Caco-2 (cell line): Measurements from ENCODE around the gene UPK3BL2. TPM values are rescaled to one million over a fixed set of nuclear protein-coding genes. Genes with fewer than 3 reads are reported as not detected.
"Not testable (repeated sequence)": the region's sequence is repeated elsewhere in the genome, so short reads cannot be mapped to it uniquely, and the experiment has no call there.

Source experiments
- BruUV-seq: library from RNA; stranded (reverse); fragments of 400-500 nt; replicated peaks from 2 replicates; lab custom pipeline; 2021; lab: Mats Ljungman, UMichigan
- CTCF ChIA-PET: fragments of 300-600 bp; sonication (Branson Sonifier 250); formaldehyde crosslinking; loops from one replicate; lab custom pipeline; 2022; ENCODE audit warnings: antibody characterized with exemption; lab: Charles Lee
- POLR2A ChIA-PET: fragments of 300-600 bp; sonication (Branson Sonifier 250); formaldehyde crosslinking; loops from one replicate; lab custom pipeline; 2022; ENCODE audit warnings: antibody characterized with exemption; lab: Charles Lee
- DNase-seq, 2 experiments: peaks; one replicate each; pipeline versions ENCODE4 v3.0.0 to v3.0.0-alpha.2; 2020 to 2022
- H3K27me3 ChIP-seq: replicated peaks from 2 replicates; pipeline ENCODE4 v1.6.0; 2011; ENCODE audit warnings: low read length; ENCODE audit not compliant: control insufficient read depth, insufficient read depth
- H3K36me3 ChIP-seq: 2 replicates; pipeline ENCODE4 v1.5.1; 2011; ENCODE audit warnings: low read length; ENCODE audit not compliant: control insufficient read depth, insufficient read depth
- H3K4me1 ChIP-seq: fragments of 250-450 bp; sonication (Bioruptor Pico); 2 replicates; pipeline ENCODE4 v1.5.1; 2020; ENCODE audit warnings: mild to moderate bottlenecking
- H3K4me3 ChIP-seq: 2 replicates; pipeline ENCODE4 v1.5.1; 2011; ENCODE audit warnings: low read depth, mild to moderate bottlenecking, control low read depth, low read length
- H3K9me3 ChIP-seq: fragments of 250-450 bp; sonication (Bioruptor Pico); 2 replicates; pipeline ENCODE4 v1.5.1; 2020; ENCODE audit warnings: mild to moderate bottlenecking, moderate library complexity
- H3K27ac Mint-ChIP-seq: one replicate; pipeline ENCODE4 v1.8.0; 2022; ENCODE audit warnings: mixed read lengths; ENCODE audit not compliant: unreplicated experiment
- H3K27me3 Mint-ChIP-seq: one replicate; pipeline ENCODE4 v1.8.0; 2022; ENCODE audit warnings: mixed read lengths; ENCODE audit not compliant: insufficient read depth, unreplicated experiment
- H3K36me3 Mint-ChIP-seq: one replicate; pipeline ENCODE4 v1.8.0; 2022; ENCODE audit warnings: mild to moderate bottlenecking, mixed read lengths; ENCODE audit not compliant: insufficient read depth, unreplicated experiment
- H3K4me1 Mint-ChIP-seq: one replicate; pipeline ENCODE4 v1.8.0; 2022; ENCODE audit warnings: low read depth, mixed read lengths; ENCODE audit not compliant: unreplicated experiment
- H3K4me3 Mint-ChIP-seq: one replicate; pipeline ENCODE4 v1.8.0; 2022; ENCODE audit warnings: mild to moderate bottlenecking, moderate library complexity, mixed read lengths; ENCODE audit not compliant: unreplicated experiment
- H3K9me3 Mint-ChIP-seq: one replicate; pipeline ENCODE4 v1.8.0; 2022; ENCODE audit warnings: mixed read lengths; ENCODE audit not compliant: unreplicated experiment
- intact Hi-C: fragments of 100-400 bp; cut with micrococcal nuclease; formaldehyde crosslinking; loops from one replicate; pipeline ENCODE4 v1.10.0; 2022; ENCODE audit not compliant: unreplicated experiment
- total RNA-seq: library from RNA; stranded (reverse); gene quantifications from 2 replicates; pipeline ENCODE4 v1.2.3, GENCODE V29; 2022

The UPK3BL2 gene
- total RNA-seq, 1 experiment from 2014 or later, result 11.2 TPM

DNA sequence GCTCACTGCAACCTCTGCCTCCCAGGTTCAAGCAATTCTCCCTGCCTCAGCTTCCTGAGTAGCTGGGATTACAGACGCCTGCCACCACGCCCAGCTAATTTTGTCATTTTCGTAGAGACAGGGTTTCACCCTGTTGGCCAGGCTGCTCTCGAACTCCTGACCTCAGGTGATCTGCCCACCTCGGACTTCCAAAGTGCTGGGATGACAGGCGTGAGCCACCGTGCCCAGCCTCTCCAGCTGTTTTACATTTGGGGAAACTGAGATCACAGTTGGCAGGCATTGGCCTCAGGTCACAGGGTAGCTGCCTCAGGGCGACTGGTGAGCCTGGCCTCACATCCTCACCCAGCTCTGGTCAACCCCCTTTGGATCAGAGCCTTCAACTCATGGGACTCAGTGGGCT is 32.9 kb downstream of the UPK3BL2 start:
- DNase-seq, H3K27me3 Mint-ChIP-seq, BruUV-seq, H3K36me3 ChIP-seq, intact Hi-C loops, H3K9me3 ChIP-seq, H3K9me3 Mint-ChIP-seq, H3K27me3 ChIP-seq, H3K4me3 ChIP-seq, H3K27ac Mint-ChIP-seq, H3K4me3 Mint-ChIP-seq, H3K4me1 Mint-ChIP-seq, H3K36me3 Mint-ChIP-seq, H3K4me1 ChIP-seq, CTCF ChIA-PET, POLR2A ChIA-PET: not testable (repeated sequence)

DNA sequence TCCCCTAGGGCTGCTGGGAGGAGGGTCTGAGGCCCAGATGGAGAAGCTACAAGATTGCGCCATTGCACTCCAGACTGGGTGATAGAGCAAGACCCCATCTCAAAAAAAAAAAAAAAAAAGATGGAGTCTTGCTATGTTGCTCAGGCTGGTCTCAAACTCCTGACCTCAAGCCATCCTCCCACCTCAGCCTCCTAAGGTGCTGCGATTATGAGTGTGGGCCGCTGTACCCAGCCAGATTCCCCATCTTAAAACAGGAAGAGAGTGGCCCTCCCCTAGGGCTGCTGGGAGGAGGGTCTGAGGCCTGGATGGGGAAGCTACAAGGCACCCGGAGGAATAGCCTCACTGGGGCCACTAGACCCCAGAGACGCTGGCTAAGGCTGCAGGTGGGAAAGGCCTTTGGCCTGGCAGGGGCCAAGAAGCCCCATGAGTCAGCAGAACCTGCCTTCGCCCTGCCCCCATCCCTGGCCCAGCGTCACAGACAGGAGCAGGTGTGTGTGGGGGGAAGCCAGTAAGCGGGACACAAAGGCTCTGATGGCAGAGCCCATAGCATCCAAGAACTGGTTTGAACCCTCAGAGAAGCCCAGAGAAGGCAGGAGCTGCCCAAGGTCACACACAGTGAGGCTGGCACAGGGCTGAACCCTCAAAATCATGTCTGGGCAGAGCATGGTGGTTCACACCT is 35.9 kb downstream of the UPK3BL2 start:
- H3K9me3 Mint-ChIP-seq, H3K4me1 Mint-ChIP-seq, H3K27ac Mint-ChIP-seq, H3K4me3 Mint-ChIP-seq, H3K9me3 ChIP-seq, H3K4me1 ChIP-seq, POLR2A ChIA-PET, BruUV-seq, H3K36me3 Mint-ChIP-seq, DNase-seq, intact Hi-C loops, H3K27me3 ChIP-seq, H3K4me3 ChIP-seq, CTCF ChIA-PET, H3K27me3 Mint-ChIP-seq, H3K36me3 ChIP-seq: not testable (repeated sequence)

GRCh38 chr7:102505298-102506185 is 38.0 kb downstream of the UPK3BL2 start:
- H3K27ac Mint-ChIP-seq, intact Hi-C loops, H3K9me3 ChIP-seq, H3K9me3 Mint-ChIP-seq, BruUV-seq, H3K27me3 Mint-ChIP-seq, H3K4me3 Mint-ChIP-seq, H3K4me1 Mint-ChIP-seq, H3K36me3 Mint-ChIP-seq, POLR2A ChIA-PET, H3K4me1 ChIP-seq, DNase-seq, H3K4me3 ChIP-seq, H3K27me3 ChIP-seq, H3K36me3 ChIP-seq, CTCF ChIA-PET: not testable (repeated sequence)

DNA sequence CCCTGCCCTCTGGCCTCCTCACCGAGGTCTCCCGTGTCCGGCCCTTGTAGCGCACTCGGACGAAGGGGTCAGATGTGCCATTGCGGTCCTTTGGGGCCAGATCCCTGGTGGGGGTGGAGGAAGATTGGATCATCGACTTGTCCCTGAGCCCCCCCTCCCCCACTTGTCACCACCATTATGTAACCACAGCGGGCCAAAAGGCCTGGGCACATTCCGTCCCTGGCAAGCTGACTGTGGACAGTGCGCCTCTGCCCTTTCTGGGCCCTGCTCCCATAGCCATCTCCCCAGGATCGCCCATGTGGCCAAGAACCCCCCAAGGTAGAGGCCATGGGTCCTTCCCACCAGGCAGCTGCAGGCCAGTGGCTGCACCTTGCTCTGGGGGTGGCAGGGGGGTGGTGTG is 40.4 kb downstream of the UPK3BL2 start:
- H3K4me1 ChIP-seq, BruUV-seq, CTCF ChIA-PET, H3K36me3 ChIP-seq, H3K9me3 Mint-ChIP-seq, DNase-seq, H3K27ac Mint-ChIP-seq, H3K4me1 Mint-ChIP-seq, H3K4me3 ChIP-seq, POLR2A ChIA-PET, H3K27me3 ChIP-seq, H3K27me3 Mint-ChIP-seq, H3K36me3 Mint-ChIP-seq, H3K9me3 ChIP-seq, H3K4me3 Mint-ChIP-seq, intact Hi-C loops: not testable (repeated sequence)

- intact Hi-C loops, H3K27me3 ChIP-seq, CTCF ChIA-PET, H3K36me3 ChIP-seq, H3K4me1 ChIP-seq, DNase-seq, POLR2A ChIA-PET, H3K9me3 Mint-ChIP-seq, H3K36me3 Mint-ChIP-seq, H3K9me3 ChIP-seq, H3K4me3 ChIP-seq, H3K4me1 Mint-ChIP-seq, H3K27ac Mint-ChIP-seq, BruUV-seq, H3K4me3 Mint-ChIP-seq, H3K27me3 Mint-ChIP-seq: not testable (repeated sequence)
These were observed 45.2 kb downstream of the UPK3BL2 start for GRCh38 chr7:102498321-102498720.

DNA sequence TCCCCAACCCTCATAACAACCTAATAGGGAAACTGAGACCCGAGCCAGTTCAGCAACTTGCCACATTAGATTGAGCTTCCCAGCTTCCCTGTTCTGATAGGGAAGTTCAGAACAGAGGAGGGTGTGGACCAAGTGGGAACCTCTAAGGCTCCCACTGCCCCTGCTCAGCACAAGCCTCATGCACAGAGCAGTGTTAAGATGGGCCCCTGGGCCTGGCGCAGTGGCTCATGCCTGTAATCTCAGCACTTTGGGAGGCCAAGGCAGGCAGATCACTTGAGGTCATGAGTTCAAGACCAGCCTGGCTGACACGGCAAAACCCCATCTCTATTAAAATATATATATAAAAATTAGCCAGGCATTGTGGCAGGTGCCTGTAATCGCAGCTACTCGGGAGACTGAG is 46.2 kb downstream of the UPK3BL2 start:
- H3K4me3 ChIP-seq, H3K4me1 ChIP-seq, H3K27me3 Mint-ChIP-seq, H3K27ac Mint-ChIP-seq, H3K27me3 ChIP-seq, H3K36me3 ChIP-seq, BruUV-seq, POLR2A ChIA-PET, H3K4me1 Mint-ChIP-seq, intact Hi-C loops, CTCF ChIA-PET, H3K9me3 ChIP-seq, DNase-seq, H3K4me3 Mint-ChIP-seq, H3K9me3 Mint-ChIP-seq, H3K36me3 Mint-ChIP-seq: not testable (repeated sequence)

DNA sequence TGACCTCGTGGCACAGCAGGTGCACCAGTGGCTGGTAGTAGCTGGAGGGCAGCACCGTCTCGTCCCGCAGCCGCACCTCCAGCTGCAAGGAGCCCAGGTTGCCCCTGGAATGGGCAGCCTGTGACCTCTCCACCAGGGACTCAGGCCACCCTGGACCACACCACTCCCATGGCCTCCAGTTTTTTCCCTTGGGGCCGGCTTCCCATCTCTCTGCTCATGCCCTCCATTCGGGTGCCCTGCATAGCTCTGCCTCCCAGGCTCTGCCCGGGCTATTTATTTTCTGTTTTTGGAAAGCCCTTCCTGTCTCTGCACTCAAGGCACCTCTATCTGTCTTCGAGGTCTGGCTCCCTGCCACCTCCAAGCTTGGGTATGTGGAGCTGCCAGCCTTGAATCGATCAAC is 46.6 kb downstream of the UPK3BL2 start:
- H3K27me3 ChIP-seq, H3K4me3 ChIP-seq, POLR2A ChIA-PET, H3K4me3 Mint-ChIP-seq, H3K36me3 Mint-ChIP-seq, H3K9me3 ChIP-seq, H3K4me1 ChIP-seq, BruUV-seq, intact Hi-C loops, H3K36me3 ChIP-seq, CTCF ChIA-PET, H3K27ac Mint-ChIP-seq, DNase-seq, H3K4me1 Mint-ChIP-seq, H3K9me3 Mint-ChIP-seq, H3K27me3 Mint-ChIP-seq: not testable (repeated sequence)
